Measurements from ENCODE around the gene NNAT. TPM values are rescaled to one million over a fixed set of nuclear protein-coding genes. Genes with fewer than 3 reads are reported as not detected.

The NNAT gene
- total and polyA plus RNA-seq, 2 donors (not counting 3 experiments of a cell fraction or from before 2014, with no cell fraction given): 2.3 to 32.9 TPM

- no peak for TF ChIP-seq CTCF (IDR thresholded peaks at IDR 0.05; ENCODE audit: extremely low read depth in 1 of 2, insufficient read depth in 1 of 2, low read depth in 1 of 2, low read length in 2 of 2)
- TF ChIP-seq FOS (IDR thresholded peaks at IDR 0.05; ENCODE audit: borderline replicate concordance, insufficient read depth, low read length): no peak
- TF ChIP-seq EZH2 (IDR thresholded peaks at IDR 0.05; ENCODE audit: borderline replicate concordance, low read depth, low read length, severe bottlenecking): no peak
- no peak for TF ChIP-seq POLR2AphosphoS5 (IDR thresholded peaks at IDR 0.05; ENCODE audit: insufficient read depth, low read depth, low read length)
- no peak for TF ChIP-seq JUN (IDR thresholded peaks at IDR 0.05; ENCODE audit: borderline replicate concordance, insufficient read depth, insufficient read length, low read depth)
- no peak for TF ChIP-seq POLR2A (IDR thresholded peaks at IDR 0.05; ENCODE audit: low read depth, low read length)
- no peak for TF ChIP-seq MYC (IDR thresholded peaks at IDR 0.05; ENCODE audit: low read depth, low read length)
- TF ChIP-seq MAX (IDR thresholded peaks at IDR 0.05; ENCODE audit: insufficient read depth, insufficient read length): no peak
- TF ChIP-seq GATA2 (IDR thresholded peaks at IDR 0.05; ENCODE audit: insufficient read depth, insufficient read length, low read depth, low read length): no peak
- Histone ChIP-seq H3K4me3 (replicated peaks in 1 of 3; ENCODE audit: insufficient read depth in 1 of 3, low read depth in 1 of 3, low read length in 3 of 3) (no peak overlapping the region), H3K27ac (ENCODE audit: insufficient read depth, low read depth, low read length) (no peak overlapping the region), H2AFZ (ENCODE audit: low read depth, low read length) (no peak overlapping the region), H3K9me1 (replicated peaks; ENCODE audit: control insufficient read depth, extremely low read depth, insufficient read depth, low read length) (no peaks in the 10 kb centered on the region), H4K20me1 (replicated peaks; ENCODE audit: control insufficient read depth, extremely low read depth, insufficient read depth, low read length) (no peaks in the 10 kb centered on the region), H3K9me3 (replicated peaks; ENCODE audit: control insufficient read depth, insufficient read depth, low read length) (no peaks in the 10 kb centered on the region), H3K9ac (replicated peaks; ENCODE audit: extremely low read depth, insufficient read depth, low read length) (no peak overlapping the region), H3K79me2 (ENCODE audit: control insufficient read depth, insufficient read depth, low read length) (no peaks in the 10 kb centered on the region), H3K27me3 (ENCODE audit: control insufficient read depth in 2 of 2, insufficient read depth in 2 of 2, low read length in 2 of 2) (peaks cover 7 to 11% of the 10 kb centered on the region in 2 experiments), H3K4me1 (ENCODE audit: control insufficient read depth, extremely low read depth, insufficient read depth, low read length) (no peaks in the 10 kb centered on the region), H3K36me3 (ENCODE audit: control insufficient read depth in 2 of 2, extremely low read depth in 1 of 2, insufficient read depth in 2 of 2, low read length in 2 of 2) (no peaks in the 10 kb centered on the region), H3K4me2 (ENCODE audit: insufficient read depth, low read length) (no peak overlapping the region)
- dilution Hi-C loops (cut with MboI; ENCODE audit: extremely low pct_ligation_motif_present, low sequenced_read_pairs) (no loop called here), intact Hi-C loops (cut with micrococcal nuclease) (loop anchor here (5.0 kb wide), 1 partner anchor 477 kb away; no protein-coding TSS in a partner anchor)
- ChIA-PET CTCF (interaction anchor here (1.2 kb wide), 1 partner anchor 848 kb away, joined by 3 read pairs; no protein-coding TSS in a partner anchor), POLR2A (no interaction called here)
- BruUV-seq (replicated peaks): no TSS peak
- FAIRE-seq (no peak), DNase-seq (ENCODE audit: low read depth, low spot score) (no peak)
Measured at GRCh38 chr20:37560629-37561028, 39.6 kb downstream of the NNAT start.

Measured in endothelial cell of umbilical vein (primary cell).